GM12865 (cell line): ENCODE results near the gene SYNPO2.

ENCODE experiments used
- DNase-seq: peaks from one replicate; pipeline ENCODE4 v3.0.0; 2010; ENCODE audit warnings: low read depth
- H3K4me3 ChIP-seq: 2 replicates; pipeline ENCODE4 v1.5.1; 2011; ENCODE audit warnings: mild to moderate bottlenecking, low read depth, low read length, control low read depth
- CTCF ChIP-seq: IDR thresholded peaks from 2 replicates; pipeline ENCODE4 v1.5.1; 2011; ENCODE audit warnings: low read length, control low read depth, low read depth, inconsistent platforms; ENCODE audit not compliant: insufficient read depth; ENCODE audit errors: missing control alignments

Gene SYNPO2

GRCh38 chr4:119027811-119028210 is 139.2 kb downstream of the SYNPO2 start:
- no peak for TF ChIP-seq CTCF
- DNase-seq, result no peak
- H3K4me3 ChIP-seq, result no peak overlapping the region

GRCh38 chr4:119028296-119028695 is 139.6 kb downstream of the SYNPO2 start:
- H3K4me3 ChIP-seq, result no peak overlapping the region
- DNase-seq, result no peak
- no peak for TF ChIP-seq CTCF

- no peak for DNase-seq
- no peak for TF ChIP-seq CTCF
- no peak overlapping the region for H3K4me3 ChIP-seq
Observed at GRCh38 chr4:119029847-119030535, 141.3 kb downstream of the SYNPO2 start.

- DNase-seq, result no peak
- H3K4me3 ChIP-seq, result no peak overlapping the region
- no peak for TF ChIP-seq CTCF
Observed at GRCh38 chr4:119030536-119030890, 141.9 kb downstream of the SYNPO2 start.

GRCh38 chr4:119031218-119031617 is 142.6 kb downstream of the SYNPO2 start:
- H3K4me3 ChIP-seq, result no peak overlapping the region
- DNase-seq, result no peak
- TF ChIP-seq CTCF, result no peak

- no peak for TF ChIP-seq CTCF
- peak; percentile 18 for DNase-seq
- no peak overlapping the region for H3K4me3 ChIP-seq
Observed at GRCh38 chr4:119032921-119033685, 144.4 kb downstream of the SYNPO2 start.
